A172 (cell line): ENCODE measurements around the gene TOR1AIP1. TPM values are rescaled to one million over a fixed set of nuclear protein-coding genes. Genes with fewer than 3 reads are reported as not detected.
A peak's percentile ranks its signal among the peaks of the same experiment; 100 is the strongest.

Experiments used
- DNase-seq: peaks from one replicate; pipeline ENCODE4 v3.0.0-alpha.2; 2015; ENCODE audit warnings: low spot score
- total RNA-seq: library from RNA; depleted of rRNA; stranded (reverse); fragments of >200 nt; shearing (Covaris generic); gene quantifications from 2 replicates; pipeline ENCODE4 v1.2.3, GENCODE V29; 2014

The TOR1AIP1 gene
- total RNA-seq, 1 experiment from 2014 or later = 57.7 TPM

DNA sequence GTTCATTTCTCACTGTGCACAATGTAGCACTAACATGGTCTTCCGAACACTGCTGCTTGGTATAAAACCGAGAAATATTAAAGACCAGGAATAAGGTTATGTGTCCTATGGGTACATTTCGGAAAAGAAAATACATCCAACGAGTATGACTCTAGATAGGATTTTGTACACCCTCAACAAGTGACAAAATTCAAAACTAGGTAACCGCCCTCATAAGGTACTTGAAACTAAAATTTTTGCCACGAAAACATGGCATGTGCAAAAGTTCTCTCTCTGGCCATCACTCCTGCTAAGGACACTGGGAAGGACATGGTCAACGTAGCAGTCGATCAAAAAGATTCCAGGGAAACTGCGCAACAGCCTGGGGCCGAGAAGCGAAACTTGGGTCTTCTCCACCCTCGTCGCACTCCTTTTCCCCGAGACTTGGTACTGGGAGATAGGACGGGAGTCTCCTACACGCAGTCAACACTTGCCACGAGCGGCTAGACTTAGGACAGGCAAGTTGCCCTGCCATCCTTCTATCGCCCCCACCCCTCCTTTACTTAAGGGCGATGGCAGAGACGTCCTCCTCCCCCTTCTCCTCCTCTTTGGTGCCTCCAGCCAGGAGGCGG, 338 bp upstream of the TOR1AIP1 start:
- peak; percentile 95 for DNase-seq

DNA sequence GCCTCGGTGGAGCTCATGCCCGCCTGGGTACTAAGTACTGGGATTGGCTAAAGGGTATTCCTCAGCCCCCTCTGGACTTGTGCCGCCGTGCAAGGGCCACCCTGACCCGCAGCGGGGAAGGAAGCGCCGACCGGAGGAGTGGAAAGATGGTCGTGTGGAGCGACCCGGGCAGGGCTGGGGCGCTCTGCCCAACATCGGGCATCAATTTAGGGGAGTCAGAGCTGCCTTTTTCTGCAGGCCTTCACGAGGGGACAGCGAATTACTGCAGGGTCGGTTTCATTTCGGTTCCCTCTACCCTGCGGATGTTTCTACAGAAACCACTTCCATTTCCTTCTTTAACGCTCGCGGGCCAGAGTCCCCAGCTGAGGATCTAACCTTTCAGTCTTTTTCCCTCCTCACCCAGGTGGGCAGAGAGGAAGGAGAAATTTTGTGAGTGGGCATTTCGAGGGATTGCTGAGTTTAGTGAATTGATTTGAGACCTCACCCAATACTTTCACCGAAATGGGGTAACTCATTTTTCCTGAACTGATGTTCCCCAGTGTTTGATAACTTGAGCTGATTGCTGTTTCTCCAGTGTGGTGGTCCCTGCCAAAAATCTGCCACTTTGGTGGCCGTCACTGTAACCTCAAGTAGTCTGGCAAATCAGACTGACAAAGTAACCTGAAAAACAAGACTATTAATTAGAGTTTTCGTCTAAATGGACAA, 1.1 kb downstream of the TOR1AIP1 start:
- DNase-seq = no peak

DNA sequence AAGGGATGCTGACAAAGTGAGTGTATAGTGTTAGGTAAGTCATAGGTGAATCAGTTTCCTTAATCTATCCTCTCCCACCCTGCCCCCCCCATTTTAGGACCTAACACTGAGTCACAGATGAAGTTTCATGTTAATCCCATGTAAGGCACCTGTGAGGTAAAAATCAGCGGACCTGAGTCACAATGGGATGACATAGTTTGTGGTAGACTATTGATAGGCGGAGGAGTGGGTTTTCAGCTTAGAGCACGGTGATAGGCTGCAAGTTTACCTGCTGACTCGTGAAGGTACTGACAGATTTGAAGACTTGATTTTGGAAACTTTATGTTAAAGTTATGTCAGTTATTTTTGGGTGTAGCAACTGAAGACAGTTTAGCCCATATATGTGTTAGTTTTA, 1.7 kb downstream of the TOR1AIP1 start:
- DNase-seq = peak; percentile 27

DNA sequence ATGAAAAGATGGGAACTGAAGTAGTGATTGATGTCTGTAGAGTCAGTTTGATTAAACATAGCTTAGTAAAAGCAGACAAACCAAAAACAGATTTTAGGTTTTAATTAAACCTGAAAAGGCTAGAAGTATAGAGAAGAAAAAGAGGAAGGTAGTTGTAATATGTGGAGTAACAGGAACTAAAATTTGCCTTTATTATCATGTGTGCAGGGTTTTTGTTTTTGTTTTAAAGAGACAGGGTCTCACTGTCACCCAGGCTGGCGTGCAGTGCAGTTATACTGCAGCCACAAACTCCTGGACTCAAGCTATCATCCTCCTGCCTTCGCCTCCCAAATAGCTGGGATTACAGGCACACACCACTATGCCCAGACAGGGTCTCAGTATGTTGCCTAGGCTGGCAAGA, 6.0 kb downstream of the TOR1AIP1 start:
- DNase-seq = no peak

DNA sequence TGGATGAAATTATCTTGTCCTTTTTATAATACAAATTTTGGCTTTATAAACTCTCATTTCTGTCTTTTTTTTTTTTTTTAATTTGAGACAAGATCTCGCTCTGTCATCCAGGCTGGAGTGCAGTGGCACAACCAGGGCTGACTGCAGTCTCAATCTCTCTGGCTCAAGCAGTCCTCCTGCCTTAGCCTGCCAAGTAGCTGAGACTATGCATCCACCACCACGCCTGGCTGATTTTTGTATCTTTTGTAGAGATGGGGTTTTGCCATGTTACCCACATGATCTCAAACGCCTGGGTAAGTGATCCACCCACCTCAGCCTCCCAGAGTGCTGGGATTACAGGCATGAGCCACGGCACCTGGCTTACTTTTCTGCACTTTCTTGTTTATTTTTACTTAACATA, 7.5 kb downstream of the TOR1AIP1 start:
- DNase-seq = no peak

DNA sequence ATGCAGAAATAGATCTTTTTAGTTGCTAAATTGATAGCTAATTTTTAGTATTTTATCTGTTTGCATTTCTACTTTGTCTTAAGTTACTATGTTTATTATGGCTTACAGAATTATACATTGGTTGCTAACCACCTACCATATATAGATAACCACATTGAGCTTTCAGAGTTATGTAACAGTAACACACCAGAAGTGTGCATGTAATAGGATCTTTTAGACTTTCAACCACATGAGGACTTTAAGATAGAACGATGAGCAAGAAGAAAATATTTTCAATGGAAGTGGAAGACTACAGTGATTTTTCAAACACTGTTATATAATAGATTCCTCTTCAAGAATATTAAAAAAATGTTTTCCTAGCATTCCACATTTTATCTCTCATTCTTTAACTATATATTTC, 28.8 kb downstream of the TOR1AIP1 start:
- DNase-seq = no peak

DNA sequence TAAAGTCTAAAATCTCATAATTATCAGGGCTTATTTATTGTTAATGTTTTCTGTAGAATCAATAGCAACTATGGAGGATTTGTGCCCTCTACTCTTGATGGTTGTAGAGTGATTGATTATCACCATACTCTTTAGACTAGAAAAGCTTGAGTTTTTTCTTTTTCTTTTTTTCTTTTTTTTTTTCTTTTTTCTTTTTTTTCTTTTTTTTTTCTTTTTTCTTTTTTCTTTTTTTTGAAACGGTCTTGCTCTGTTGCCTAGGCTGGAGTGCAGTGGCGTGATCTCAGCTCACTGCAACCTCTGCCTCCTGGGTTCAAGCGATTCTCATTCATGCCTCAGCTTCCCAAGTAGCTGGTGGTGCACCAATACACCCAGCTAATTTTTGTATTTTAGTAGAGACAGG, 29.7 kb downstream of the TOR1AIP1 start:
- DNase-seq = no peak

DNA sequence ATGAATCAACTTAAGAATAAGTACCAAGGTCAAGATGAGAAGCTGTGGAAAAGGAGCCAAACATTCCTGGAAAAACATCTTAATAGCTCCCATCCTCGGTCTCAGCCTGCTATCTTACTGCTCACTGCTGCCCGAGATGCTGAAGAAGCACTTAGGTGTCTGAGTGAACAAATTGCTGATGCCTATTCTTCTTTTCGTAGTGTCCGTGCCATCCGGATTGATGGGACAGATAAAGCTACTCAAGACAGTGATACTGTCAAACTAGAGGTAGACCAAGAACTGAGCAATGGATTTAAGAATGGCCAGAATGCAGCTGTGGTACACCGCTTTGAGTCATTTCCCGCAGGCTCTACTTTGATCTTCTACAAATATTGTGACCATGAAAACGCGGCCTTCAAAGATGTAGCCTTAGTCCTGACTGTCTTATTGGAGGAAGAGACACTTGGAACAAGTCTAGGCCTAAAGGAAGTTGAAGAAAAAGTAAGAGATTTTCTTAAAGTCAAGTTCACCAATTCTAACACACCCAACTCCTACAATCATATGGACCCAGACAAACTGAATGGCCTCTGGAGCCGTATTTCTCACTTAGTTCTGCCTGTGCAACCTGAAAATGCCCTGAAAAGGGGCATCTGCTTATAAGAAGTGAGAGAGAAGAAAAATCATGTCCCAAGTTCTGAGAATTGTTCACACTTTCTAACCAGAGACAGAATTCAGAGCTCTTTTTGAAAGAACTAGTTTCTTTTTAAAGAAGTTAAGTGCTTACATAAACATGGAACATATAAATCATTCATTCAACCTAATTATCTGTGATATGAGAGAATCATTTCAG, 35.7 kb downstream of the TOR1AIP1 start:
- no peak for DNase-seq

DNA sequence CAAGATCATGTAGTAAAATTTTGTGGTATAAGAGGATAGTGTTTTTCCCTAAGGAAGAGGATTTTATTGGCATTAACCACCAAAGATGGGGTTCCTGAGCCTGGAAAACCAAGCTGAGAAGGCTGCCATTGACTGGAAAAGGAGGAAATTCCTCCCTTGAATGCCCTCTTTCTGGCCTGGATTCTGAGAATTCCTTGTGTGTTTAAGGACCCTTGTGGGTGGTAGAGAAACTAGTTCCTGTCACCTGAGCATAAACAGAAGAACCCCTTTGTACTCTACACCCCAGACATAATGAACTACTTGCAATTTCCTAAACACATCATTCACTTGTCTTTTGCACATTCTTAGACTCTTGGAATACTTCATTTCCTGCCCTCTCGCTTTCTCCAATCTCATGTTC, 39.4 kb downstream of the TOR1AIP1 start:
- DNase-seq = no peak

DNA sequence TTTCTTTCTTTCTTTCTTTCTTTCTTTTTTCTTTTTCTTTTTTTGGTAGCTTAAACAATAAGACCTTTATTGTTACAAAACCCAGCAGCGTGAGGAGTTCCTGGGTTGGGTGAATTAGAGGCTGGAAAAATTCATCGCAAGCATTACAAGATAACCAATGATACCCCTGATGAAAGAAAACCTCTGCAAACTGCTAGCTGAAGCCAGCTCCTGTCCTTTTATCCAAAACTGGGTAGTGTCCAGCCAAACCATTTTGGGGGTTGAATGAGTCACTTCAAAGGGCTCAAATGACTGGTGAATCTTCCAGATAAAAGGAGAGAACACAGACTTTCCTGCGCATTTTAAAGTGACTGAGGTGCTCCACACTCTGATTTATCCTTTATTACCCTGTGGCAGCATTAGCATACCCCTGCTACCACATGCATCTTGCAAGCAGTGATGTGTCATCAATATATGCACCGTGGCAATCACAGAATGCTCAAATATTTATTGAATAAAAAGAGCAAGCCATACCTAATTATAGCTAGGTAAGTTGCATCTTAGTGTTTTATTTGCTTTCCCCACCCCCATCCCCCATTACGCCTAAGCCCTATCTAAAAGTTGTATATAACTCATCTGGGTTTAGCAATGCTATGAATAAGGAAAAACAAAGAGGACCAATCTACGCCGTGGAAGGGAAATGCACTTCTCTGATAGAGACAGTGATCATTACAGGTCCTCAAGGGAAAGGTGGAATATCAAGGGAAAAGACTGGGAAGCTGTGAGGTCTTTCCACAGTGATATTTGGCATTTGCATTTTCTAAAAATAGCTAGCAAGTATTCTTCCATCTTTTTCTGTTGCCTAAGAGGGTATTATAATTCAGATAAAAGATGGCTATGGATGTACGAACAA, 40.1 kb downstream of the TOR1AIP1 start:
- no peak for DNase-seq

DNA sequence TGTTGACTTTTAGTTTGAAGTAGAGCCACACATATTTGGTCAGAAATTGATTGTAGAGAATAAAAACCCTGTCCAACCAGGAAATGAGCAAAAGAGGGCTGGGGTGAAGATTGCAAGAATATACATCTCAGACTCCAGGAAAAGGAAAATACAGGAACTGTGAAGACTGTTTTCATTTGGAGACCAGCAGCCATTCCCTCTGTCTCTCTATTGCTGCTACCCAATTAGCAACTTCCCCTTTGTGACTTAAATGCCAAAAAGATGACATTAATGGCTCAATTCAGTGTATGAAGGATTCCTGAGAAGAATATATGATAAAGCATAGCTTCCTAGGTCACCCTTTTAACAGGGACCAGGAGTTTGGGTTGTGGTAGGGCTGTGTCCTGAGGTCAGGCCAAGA, 40.9 kb downstream of the TOR1AIP1 start:
- DNase-seq = no peak

DNA sequence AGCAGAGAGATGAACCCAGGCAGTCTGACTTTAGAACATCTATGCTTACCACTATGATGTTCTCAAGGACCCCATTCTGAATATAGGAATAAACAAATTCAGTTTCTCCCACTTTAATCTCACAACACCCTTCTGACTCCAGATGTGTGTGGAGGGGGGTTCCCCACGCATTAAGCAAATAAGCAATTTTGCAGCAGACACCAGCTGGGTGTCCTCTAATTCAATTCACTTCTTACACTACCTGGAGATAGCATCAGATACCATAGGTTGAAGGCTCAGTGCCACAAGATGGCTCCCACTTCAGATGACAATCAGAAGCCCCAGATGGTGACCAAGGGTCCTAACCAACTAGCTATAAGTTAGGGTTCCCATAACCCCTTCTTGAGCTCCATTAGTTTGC, 42.2 kb downstream of the TOR1AIP1 start:
- no peak for DNase-seq

DNA sequence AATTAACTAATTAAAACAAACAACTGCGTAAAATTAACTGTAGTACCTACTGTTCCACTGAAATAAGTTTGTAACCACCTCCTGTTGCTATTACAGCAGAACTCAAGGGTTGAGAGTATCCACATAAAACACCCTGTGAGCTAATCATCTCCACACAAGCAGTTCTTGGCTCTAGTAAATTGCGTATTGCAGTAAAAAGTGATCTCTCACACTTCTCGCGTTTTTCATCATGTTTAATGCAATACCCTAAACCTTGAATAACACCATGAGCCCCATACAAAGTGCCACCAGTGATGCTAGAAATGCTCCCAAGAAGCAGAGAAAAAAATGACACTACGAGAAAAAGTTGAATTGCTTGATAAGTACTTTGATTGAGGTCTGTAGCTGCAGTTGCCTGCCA, 43.2 kb downstream of the TOR1AIP1 start:
- no peak for DNase-seq

DNA sequence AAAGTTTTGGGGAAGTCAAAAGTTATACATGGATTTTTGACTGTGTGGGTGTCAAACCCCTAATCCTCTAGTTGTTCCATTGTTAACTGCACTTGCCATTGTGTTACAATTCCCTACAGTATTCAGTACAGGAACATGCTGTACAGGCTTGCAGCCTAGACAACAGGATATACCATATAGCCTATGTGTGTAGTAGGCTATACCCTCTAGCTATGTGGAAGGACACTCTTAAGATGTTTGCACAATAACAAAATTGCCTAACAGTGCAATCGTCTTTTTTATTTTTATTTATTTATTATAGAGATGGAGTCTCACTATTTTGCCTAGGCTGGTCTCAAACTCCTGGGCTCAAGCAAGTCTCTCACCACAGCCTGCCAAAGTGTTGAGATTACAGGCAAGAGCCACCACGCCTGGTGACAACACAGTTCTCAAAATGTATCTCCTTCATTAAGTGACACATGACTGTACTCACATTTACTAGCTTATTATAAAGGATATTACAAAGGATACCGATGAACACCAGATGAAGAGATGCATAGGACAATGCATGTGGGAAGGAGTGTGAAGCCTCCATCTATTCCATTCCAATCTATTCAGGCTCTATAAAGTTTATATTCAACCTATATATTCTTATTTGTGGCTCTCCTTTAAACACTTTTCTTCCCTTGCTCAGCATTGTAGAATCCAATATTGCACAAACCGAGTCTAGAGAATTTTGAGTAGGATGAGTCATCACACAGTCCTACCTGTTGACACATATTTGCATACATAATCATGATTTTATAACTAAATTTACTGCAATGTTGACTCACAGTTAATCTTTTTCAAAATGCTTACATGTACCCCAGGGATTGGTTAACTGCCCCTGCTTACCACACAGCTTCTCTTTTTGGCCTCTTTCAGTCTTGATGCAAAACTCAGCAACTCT, 44.1 kb downstream of the TOR1AIP1 start:
- DNase-seq = peak; percentile 19

DNA sequence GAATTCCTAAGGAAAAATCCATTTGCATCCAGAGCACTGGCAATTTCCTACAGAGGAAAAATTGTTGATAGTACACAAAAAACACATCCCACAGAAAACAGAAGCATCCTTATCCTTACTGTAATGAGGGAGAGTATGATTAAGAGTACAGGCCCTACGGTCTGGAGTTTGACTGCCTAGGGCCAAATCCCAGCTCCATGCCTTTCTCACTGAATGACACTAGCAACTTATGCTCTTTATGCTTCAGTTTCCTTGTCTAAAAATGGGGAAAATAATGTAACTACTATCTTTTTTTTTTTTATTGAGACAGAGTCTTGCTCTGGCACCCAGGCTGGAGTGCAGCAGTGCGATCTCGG, 44.7 kb downstream of the TOR1AIP1 start:
- no peak for DNase-seq

DNA sequence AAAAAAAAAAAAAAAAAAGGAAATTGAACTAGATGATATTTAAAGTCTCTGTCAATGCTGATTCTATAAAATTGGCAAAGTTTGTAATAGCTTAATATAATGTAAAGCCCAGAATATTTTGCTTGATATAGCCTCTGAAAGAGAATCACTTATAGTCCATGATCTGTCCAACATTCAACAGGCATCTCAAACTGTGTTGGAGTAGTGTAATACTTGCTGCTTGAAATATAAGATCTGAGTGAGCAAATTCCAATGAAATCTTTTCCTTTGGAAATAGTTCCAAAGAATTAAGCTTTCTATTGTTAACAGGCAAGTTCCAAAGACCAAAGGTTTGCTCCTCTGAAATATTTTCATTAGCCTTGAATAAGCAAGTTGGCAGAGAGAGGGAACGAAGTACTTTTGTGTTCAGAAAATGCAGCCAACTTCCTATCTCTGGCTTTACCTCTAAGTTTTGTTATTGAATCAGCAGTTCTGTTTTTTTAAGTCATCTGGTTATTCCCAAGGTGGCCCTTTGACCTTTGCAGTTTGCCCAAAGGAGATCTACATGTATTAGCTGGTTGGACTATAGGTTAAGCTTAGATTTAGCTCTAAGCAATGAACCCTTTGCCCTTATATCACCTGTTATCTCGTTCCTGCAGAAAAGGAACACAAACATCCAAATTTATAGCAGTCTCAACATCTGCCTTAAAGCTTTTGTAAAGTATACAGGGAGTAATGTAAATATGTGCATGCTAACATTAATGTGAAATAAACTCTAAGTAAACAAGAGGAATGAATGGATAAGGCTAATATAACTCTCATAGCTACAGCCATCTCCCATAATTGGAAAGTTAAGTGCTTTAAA, 48.1 kb downstream of the TOR1AIP1 start:
- DNase-seq = no peak

DNA sequence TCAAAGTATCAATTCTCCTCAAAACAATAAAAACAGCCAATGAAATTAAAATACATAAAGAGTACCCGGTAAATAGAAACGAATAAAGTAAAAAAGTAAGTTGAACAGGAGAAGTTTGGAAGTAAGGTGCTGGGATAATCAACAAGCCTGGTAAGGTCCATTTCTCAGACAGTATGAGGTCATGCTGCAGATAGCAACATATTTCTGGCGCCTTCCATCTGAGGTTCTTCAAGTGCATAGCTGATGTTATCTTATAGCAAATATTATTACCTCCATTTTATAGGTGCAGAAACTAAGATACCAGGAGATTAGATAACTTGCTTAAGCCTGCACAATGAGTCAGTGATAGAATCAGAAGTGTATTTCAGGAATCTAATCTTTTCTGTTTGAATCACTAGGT, 48.8 kb downstream of the TOR1AIP1 start:
- DNase-seq = peak; percentile 35

DNA sequence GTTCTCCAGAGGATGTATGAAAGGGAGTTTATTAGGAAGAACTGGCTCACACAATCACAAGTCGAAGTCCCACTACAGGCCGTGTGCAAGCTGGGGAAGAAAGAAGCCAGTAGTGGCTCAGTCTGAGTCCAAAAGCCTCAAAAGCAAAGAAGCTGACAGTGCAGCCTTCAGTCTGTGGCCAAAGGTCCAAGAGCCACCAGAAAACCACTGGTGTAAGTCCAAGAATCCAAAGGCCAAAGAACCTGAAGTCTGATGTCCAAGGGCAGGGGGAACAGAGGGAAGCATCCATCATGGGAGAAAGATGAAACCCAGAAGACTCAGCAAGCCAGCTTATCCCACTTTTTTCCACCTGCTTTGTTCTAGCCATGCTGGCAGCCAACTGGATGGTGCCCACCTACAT, 51.1 kb downstream of the TOR1AIP1 start:
- DNase-seq = no peak

DNA sequence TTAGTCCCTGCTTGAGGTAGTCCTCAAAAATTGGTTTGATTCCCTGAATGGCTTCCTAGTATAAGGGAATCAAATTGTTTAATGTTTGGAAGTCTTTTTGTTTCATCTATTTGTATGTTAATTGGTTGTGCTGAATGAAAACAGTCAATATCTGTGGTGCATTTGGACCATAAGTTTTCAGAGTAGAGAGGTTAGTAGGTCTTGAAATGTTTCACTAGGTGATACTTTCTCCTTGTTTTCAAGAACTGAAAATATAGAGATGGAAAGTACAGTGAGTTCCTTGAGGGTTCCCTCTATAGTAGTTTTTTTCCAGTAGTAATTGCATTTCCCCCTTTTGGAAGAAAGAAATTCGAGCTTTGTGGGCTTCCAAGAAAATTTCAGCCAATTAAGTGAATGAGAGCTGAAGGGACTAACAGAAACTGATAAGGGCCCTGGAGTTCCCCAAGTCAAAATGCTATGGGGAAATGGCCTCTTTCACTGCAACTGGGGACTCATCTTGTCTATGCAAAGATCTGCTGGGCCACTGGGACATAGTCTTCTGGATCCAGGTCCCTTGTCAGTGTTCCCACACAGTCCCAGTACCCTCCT, 53.9 kb downstream of the TOR1AIP1 start:
- no peak for DNase-seq
